Endothelial cell (in vitro differentiated cells): ENCODE results near the gene ZNF839. TPM values are rescaled to one million over a fixed set of nuclear protein-coding genes. Genes with fewer than 3 reads are reported as not detected.
A peak's percentile ranks its signal among the peaks of the same experiment; 100 is the strongest.

ENCODE experiments used
- DNase-seq: peaks from one replicate; pipeline ENCODE4 v3.0.0; 2021; ENCODE audit warnings: low spot score
- H3K27ac Mint-ChIP-seq: one replicate; pipeline ENCODE4 v1.8.0; 2021; ENCODE audit warnings: mixed read lengths, inconsistent platforms; ENCODE audit not compliant: unreplicated experiment
- H3K27me3 Mint-ChIP-seq: one replicate; pipeline ENCODE4 v1.8.0; 2021; ENCODE audit warnings: mild to moderate bottlenecking, moderate library complexity, mixed read lengths, inconsistent platforms; ENCODE audit not compliant: unreplicated experiment
- H3K36me3 Mint-ChIP-seq: one replicate; pipeline ENCODE4 v1.8.0; 2021; ENCODE audit warnings: mild to moderate bottlenecking, low read depth, mixed read lengths, inconsistent platforms; ENCODE audit not compliant: unreplicated experiment
- H3K4me1 Mint-ChIP-seq: one replicate; pipeline ENCODE4 v1.8.0; 2021; ENCODE audit warnings: mild to moderate bottlenecking, mixed read lengths, inconsistent platforms; ENCODE audit not compliant: unreplicated experiment
- H3K4me3 Mint-ChIP-seq: one replicate; pipeline ENCODE4 v1.8.0; 2021; ENCODE audit warnings: mild to moderate bottlenecking, mixed read lengths, inconsistent platforms; ENCODE audit not compliant: unreplicated experiment
- H3K9me3 Mint-ChIP-seq: one replicate; pipeline ENCODE4 v1.8.0; 2021; ENCODE audit warnings: mixed read lengths, inconsistent platforms; ENCODE audit not compliant: unreplicated experiment
- total RNA-seq: library from RNA; stranded (reverse); fragmentation: NEBNext Ultra II Directional; extraction: Animal tissue kit (Norgen Biotek cat#: 25700); gene quantifications from one replicate; pipeline ENCODE4 v1.2.1, GENCODE V29; 2021; ENCODE audit not compliant: unreplicated experiment
- TF ChIP-seq, protein P1 (sequence below): fragments of 200-600 bp; sonication (generic); IDR thresholded peaks from one replicate; pipeline ENCODE4 v1.5.0; 2021; ENCODE audit warnings: antibody characterized with exemption; ENCODE audit not compliant: unreplicated experiment

Gene ZNF839
- total RNA-seq, 1 donor from 2014 or later: 18.5 TPM

DNA sequence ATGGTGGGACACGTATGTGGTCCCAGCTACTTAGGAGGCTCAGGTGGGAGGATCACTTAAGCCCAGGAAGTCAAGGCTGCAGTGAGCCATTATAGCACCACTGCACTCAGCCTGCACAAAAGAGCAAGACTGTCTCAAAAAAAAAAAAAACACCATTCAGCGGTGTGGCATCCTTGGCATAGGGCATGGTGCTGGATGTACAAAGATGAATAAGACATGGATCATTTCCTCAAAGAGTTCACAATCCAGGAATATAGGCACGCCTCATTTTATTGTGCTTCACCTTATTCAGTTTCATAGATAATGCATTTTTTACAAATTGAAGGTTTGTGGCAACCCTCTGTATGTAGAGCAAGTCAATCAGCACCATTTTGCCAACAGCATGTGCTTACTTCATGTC lies 36.7 kb downstream of the ZNF839 start:
- no peak overlapping the region for H3K4me3 Mint-ChIP-seq
- no peaks in the 10 kb centered on the region for H3K9me3 Mint-ChIP-seq
- peaks cover 13% of the 10 kb centered on the region for H3K36me3 Mint-ChIP-seq
- H3K27ac Mint-ChIP-seq: no peak overlapping the region
- peaks cover 6% of the 10 kb centered on the region for H3K4me1 Mint-ChIP-seq
- TF ChIP-seq, protein P1, sequence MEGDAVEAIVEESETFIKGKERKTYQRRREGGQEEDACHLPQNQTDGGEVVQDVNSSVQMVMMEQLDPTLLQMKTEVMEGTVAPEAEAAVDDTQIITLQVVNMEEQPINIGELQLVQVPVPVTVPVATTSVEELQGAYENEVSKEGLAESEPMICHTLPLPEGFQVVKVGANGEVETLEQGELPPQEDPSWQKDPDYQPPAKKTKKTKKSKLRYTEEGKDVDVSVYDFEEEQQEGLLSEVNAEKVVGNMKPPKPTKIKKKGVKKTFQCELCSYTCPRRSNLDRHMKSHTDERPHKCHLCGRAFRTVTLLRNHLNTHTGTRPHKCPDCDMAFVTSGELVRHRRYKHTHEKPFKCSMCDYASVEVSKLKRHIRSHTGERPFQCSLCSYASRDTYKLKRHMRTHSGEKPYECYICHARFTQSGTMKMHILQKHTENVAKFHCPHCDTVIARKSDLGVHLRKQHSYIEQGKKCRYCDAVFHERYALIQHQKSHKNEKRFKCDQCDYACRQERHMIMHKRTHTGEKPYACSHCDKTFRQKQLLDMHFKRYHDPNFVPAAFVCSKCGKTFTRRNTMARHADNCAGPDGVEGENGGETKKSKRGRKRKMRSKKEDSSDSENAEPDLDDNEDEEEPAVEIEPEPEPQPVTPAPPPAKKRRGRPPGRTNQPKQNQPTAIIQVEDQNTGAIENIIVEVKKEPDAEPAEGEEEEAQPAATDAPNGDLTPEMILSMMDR: no peak
- no peak for DNase-seq
- no peaks in the 10 kb centered on the region for H3K27me3 Mint-ChIP-seq

GRCh38 chr14:102359341-102359740 lies 39.8 kb downstream of the ZNF839 start:
- Mint-ChIP-seq H3K4me1 (peaks cover 16% of the 10 kb centered on the region), H3K36me3 (peaks cover 18% of the 10 kb centered on the region), H3K9me3 (no peaks in the 10 kb centered on the region), H3K27me3 (peaks cover 3% of the 10 kb centered on the region), H3K4me3 (no peak overlapping the region), H3K27ac (no peak overlapping the region)
- TF ChIP-seq, protein P1: no peak
- no peak for DNase-seq

DNA sequence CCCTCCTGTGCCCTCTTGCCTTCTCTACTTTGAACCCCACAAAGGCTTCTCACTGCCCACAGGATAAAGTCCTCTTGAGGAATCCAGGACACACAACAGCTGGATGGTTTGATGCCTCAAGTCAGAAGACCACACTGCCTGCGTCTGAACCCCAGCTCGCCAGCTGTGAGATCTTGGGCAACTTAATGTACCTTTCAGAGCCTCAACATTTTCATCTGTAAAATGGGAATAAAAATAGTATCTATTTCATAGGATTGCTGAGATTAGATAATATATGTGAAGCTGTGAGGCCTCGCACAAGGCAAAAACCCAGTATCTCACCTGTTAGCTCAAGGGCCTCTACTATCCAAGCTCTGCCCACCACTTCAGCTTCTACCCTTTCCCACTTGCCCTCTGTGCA lies 40.8 kb downstream of the ZNF839 start:
- Mint-ChIP-seq H3K4me1 (peaks cover 16% of the 10 kb centered on the region), H3K27ac (no peak overlapping the region), H3K4me3 (no peak overlapping the region), H3K27me3 (peaks cover 3% of the 10 kb centered on the region), H3K36me3 (peaks cover 15% of the 10 kb centered on the region), H3K9me3 (no peaks in the 10 kb centered on the region)
- TF ChIP-seq, protein P1: no peak
- no peak for DNase-seq

DNA sequence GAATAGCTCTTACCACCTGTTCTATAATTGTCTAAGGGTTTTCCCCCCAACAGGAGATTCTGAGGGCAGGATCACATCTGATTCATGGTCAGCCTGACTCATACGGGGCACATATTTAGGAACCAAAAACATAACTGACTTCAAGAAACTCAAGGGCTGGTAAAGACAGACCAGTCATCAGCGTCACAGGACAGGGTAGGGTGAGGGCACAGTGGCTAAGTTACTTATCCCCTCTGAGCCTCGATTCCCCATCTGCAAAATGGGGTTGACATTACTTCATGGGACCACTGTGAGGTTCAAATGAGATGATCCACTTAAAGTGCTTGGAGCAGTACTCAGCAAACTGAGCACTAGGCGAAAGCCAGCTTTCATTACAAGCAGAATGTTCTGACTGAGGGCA lies 42.5 kb downstream of the ZNF839 start:
- Mint-ChIP-seq H3K9me3 (no peaks in the 10 kb centered on the region), H3K27ac (peak overlapping the region; percentile 88), H3K27me3 (peaks cover 3% of the 10 kb centered on the region), H3K4me3 (peak overlapping the region; percentile 95), H3K36me3 (peaks cover 13% of the 10 kb centered on the region), H3K4me1 (peaks cover 16% of the 10 kb centered on the region)
- no peak for DNase-seq
- TF ChIP-seq, protein P1: no peak

DNA sequence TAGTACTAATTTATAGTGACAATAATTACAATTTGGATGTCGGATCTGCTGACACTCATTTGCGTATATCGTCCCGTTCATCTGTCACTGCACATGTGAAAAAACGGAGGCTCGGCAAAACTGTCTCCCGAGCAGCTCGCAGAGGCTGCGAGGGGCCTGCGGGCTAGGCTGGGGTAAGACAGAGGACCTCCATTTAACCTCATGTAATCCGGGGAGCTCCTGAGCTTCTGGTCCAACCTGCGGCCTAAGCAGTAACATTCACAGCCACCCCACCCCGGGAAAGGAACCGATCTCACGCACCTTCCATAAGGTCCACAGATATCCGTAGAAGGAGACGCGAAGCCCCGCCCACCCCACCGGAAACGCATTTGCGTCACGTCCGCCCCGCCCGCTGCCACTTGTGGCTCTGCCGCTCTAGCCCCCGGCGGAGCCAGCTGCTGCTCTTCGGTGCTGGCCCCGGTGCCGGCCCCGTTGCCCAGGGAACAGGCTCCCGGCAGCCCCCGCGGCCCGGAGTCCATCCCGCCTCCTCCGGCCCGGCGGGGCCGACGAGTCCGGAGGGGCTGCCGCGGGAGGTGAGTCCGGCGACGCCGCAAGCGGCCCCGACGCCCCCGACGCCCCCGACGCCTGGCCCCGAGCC lies 43.1 kb downstream of the ZNF839 start, which contains the start of the genes CINP and TECPR2:
CINP (minus strand) TSS at position 346 of the 637 bp plus-strand sequence; CDS start at position 307, 39 bp downstream.
TECPR2 (plus strand) TSS at position 397 of the 637 bp plus-strand sequence. CDS start 13,781 bp downstream, outside the sequence.
- Mint-ChIP-seq H3K27me3 (peaks cover 3% of the 10 kb centered on the region), H3K4me3 (peak within 1 kb of the TSS; percentile 95), H3K27ac (peak within 1 kb of the TSS; percentile 88), H3K4me1 (peaks cover 16% of the 10 kb centered on the region), H3K9me3 (no peaks in the 10 kb centered on the region), H3K36me3 (peaks cover 13% of the 10 kb centered on the region)
- TF ChIP-seq, protein P1: no peak
- peak; percentile 94 for DNase-seq
